Smooth muscle cell (in vitro differentiated cells): ENCODE data around the gene MRPL46. TPM values are rescaled to one million over a fixed set of nuclear protein-coding genes. Genes with fewer than 3 reads are reported as not detected.
"Not testable (repeated sequence)": the region's sequence is repeated elsewhere in the genome, so short reads cannot be mapped to it uniquely, and the experiment has no call there.

Experiments used
- DNase-seq: peaks from one replicate; lab custom pipeline; 2025; ENCODE audit not compliant: unreplicated experiment; lab: John Stamatoyannopoulos, UW
- H2AFZ ChIP-seq: fragments of 200-600 bp; sonication (generic); 2 replicates; pipeline ENCODE4 v1.6.0; 2016; ENCODE audit warnings: antibody characterized with exemption, low read depth, mild to moderate bottlenecking
- H3F3A ChIP-seq: fragments of 200-600 bp; sonication (generic); 2 replicates; pipeline ENCODE4 v1.6.0; 2017; ENCODE audit warnings: antibody characterized with exemption, low read depth
- H3K27ac ChIP-seq: fragments of 200-600 bp; sonication (generic); 2 replicates; pipeline ENCODE4 v1.5.1; 2016; ENCODE audit warnings: low read depth, mild to moderate bottlenecking
- H3K27me3 ChIP-seq: fragments of 200-600 bp; sonication (generic); 2 replicates; pipeline ENCODE4 v1.6.1; 2016; ENCODE audit warnings: low read depth, mild to moderate bottlenecking
- H3K36me3 ChIP-seq: fragments of 200-600 bp; sonication (generic); 2 replicates; pipeline ENCODE4 v1.5.1; 2016; ENCODE audit warnings: low read depth
- H3K4me1 ChIP-seq: fragments of 200-600 bp; sonication (generic); 2 replicates; pipeline ENCODE4 v1.5.1; 2016; ENCODE audit warnings: low read depth
- H3K4me2 ChIP-seq: fragments of 200-600 bp; sonication (generic); 2 replicates; pipeline ENCODE4 v1.6.0; 2016; ENCODE audit warnings: mild to moderate bottlenecking
- H3K4me3 ChIP-seq: fragments of 200-600 bp; sonication (generic); 2 replicates; pipeline ENCODE4 v1.5.1; 2016; ENCODE audit warnings: mild to moderate bottlenecking
- H3K79me2 ChIP-seq: fragments of 200-600 bp; sonication (generic); 2 replicates; pipeline ENCODE4 v1.6.0; 2016; ENCODE audit warnings: low read depth, mild to moderate bottlenecking
- H3K9ac ChIP-seq: fragments of 200-600 bp; sonication (generic); 2 replicates; pipeline ENCODE4 v1.6.0; 2016; ENCODE audit warnings: low read depth
- H3K9me3 ChIP-seq: fragments of 200-600 bp; sonication (generic); replicated peaks from 2 replicates; pipeline ENCODE4 v1.5.1; 2016; ENCODE audit warnings: low read depth
- H4K20me1 ChIP-seq: fragments of 200-600 bp; sonication (generic); 2 replicates; pipeline ENCODE4 v1.6.0; 2016; ENCODE audit warnings: low read depth
- CTCF ChIP-seq: fragments of 200-600 bp; sonication (generic); IDR thresholded peaks from 2 replicates; pipeline ENCODE4 v1.5.1; 2017; ENCODE audit warnings: borderline replicate concordance, mild to moderate bottlenecking, antibody characterized with exemption; ENCODE audit not compliant: insufficient read depth, poor library complexity, severe bottlenecking
- WGBS: methylation state at CpG from one replicate; pipeline ENCODE4 v1.1.7; 2016; ENCODE audit warnings: low lambda C conversion rate; 5-methylcytosine and 5-hydroxymethylcytosine counted together
- polyA plus RNA-seq: library from polyadenylated mRNA; unstranded; fragments of >200 nt; fragmentation: Nextera tagmentation; extraction: Ambion mirVana; gene quantifications from 2 replicates; pipeline ENCODE4 v1.2.1, GENCODE V29; 2016
- total RNA-seq: library from RNA; depleted of rRNA; stranded (reverse); fragments of >200 nt; gene quantifications from 2 replicates; pipeline ENCODE4 v1.2.3, GENCODE V29; 2014

MRPL46 gene
- total and polyA plus RNA-seq, 2 experiments from 2014 or later = 17.1 to 31.0 TPM

GRCh38 chr15:88477904-88478303 is 10.7 kb upstream of the MRPL46 start:
- H3K4me1 ChIP-seq = no peaks in the 10 kb centered on the region
- DNase-seq = no peak
- H4K20me1 ChIP-seq = no peaks in the 10 kb centered on the region
- no peaks in the 10 kb centered on the region for H3K9me3 ChIP-seq
- H3K36me3 ChIP-seq = no peaks in the 10 kb centered on the region
- no peak overlapping the region for H3K4me3 ChIP-seq
- TF ChIP-seq CTCF = no peak
- no peaks in the 10 kb centered on the region for H3F3A ChIP-seq
- no peaks in the 10 kb centered on the region for H3K79me2 ChIP-seq
- WGBS = 95% methylated on average over 5 of the region's 5 CpGs
- no peak overlapping the region for H3K9ac ChIP-seq
- no peak overlapping the region for H2AFZ ChIP-seq
- no peak overlapping the region for H3K27ac ChIP-seq
- no peak overlapping the region for H3K4me2 ChIP-seq
- H3K27me3 ChIP-seq = no peaks in the 10 kb centered on the region

GRCh38 chr15:88477126-88477525 is 9.9 kb upstream of the MRPL46 start:
- TF ChIP-seq CTCF = no peak
- no peak overlapping the region for H3K27ac ChIP-seq

GRCh38 chr15:88476635-88477060 is 9.5 kb upstream of the MRPL46 start:
- Histone ChIP-seq H3K9ac (no peak overlapping the region), H3K4me1 (no peaks in the 10 kb centered on the region), H3K27ac (no peak overlapping the region)

More at GRCh38 chr15:88477126-88477525, 9.9 kb upstream of the MRPL46 start:
- 95% methylated on average over 7 of the region's 7 CpGs for WGBS
- no peaks in the 10 kb centered on the region for H3K27me3 ChIP-seq
- no peak overlapping the region for H3K4me3 ChIP-seq
- no peaks in the 10 kb centered on the region for H3K9me3 ChIP-seq
- no peak for DNase-seq
- no peak overlapping the region for H3K9ac ChIP-seq
- H3K4me2 ChIP-seq = no peak overlapping the region
- H2AFZ ChIP-seq = no peak overlapping the region
- no peaks in the 10 kb centered on the region for H4K20me1 ChIP-seq
- H3K36me3 ChIP-seq = no peaks in the 10 kb centered on the region
- H3K79me2 ChIP-seq = no peaks in the 10 kb centered on the region
- H3K4me1 ChIP-seq = no peaks in the 10 kb centered on the region
- H3F3A ChIP-seq = no peaks in the 10 kb centered on the region

GRCh38 chr15:88473661-88474293 is 6.6 kb upstream of the MRPL46 start:
- H3F3A ChIP-seq, H3K27ac ChIP-seq, H3K27me3 ChIP-seq, H3K36me3 ChIP-seq, H3K4me2 ChIP-seq, H3K9ac ChIP-seq, H3K4me3 ChIP-seq, H3K79me2 ChIP-seq, H3K9me3 ChIP-seq, DNase-seq, H2AFZ ChIP-seq, H3K4me1 ChIP-seq, H4K20me1 ChIP-seq: not testable (repeated sequence)
- WGBS = 97% methylated on average over 4 of the region's 4 CpGs

More at GRCh38 chr15:88476635-88477060, 9.5 kb upstream of the MRPL46 start:
- no peak overlapping the region for H2AFZ ChIP-seq
- H3F3A ChIP-seq = no peaks in the 10 kb centered on the region
- H3K27me3 ChIP-seq = no peaks in the 10 kb centered on the region
- no peak overlapping the region for H3K4me3 ChIP-seq
- TF ChIP-seq CTCF = peak; percentile 62
- H3K9me3 ChIP-seq = no peaks in the 10 kb centered on the region
- no peak for DNase-seq
- H4K20me1 ChIP-seq = no peaks in the 10 kb centered on the region
- no peaks in the 10 kb centered on the region for H3K79me2 ChIP-seq
- H3K36me3 ChIP-seq = no peaks in the 10 kb centered on the region
- H3K4me2 ChIP-seq = no peak overlapping the region
- WGBS = 60% methylated on average over 8 of the region's 8 CpGs
